ENCODE measurements around the gene CARMIL1. TPM values are rescaled to one million over a fixed set of nuclear protein-coding genes. Genes with fewer than 3 reads are reported as not detected.

The CARMIL1 gene
- total and polyA plus RNA-seq, 2 of the 8 experiments (the other 6 are each of a cell fraction or from before 2014, with no cell fraction given): 20.3 to 40.4 TPM

GRCh38 chr6:25275436-25275835, 3.7 kb upstream of the CARMIL1 start:
- H4K8ac ChIP-seq (ENCODE audit: extremely low read depth, insufficient read depth, low read length): no peak overlapping the region
- peaks cover 9% of the 10 kb centered on the region; the same call in 1 of the 2 replicates for H3K23me2 ChIP-seq (ENCODE audit: low read depth, low read length)
- POLR2A ChIA-PET (ENCODE audit: partially characterized antibody): interaction anchor here (1.0 kb wide), 1 partner anchor 239 kb away, joined by 3 read pairs; no protein-coding TSS in a partner anchor
- CTCF ChIA-PET (ENCODE audit: partially characterized antibody): interaction anchor here (0.9 to 2.2 kb wide), 4 partner anchors 10 to 316 kb away, joined by 3 to 9 read pairs (median 6); no protein-coding TSS in a partner anchor
- H4K91ac ChIP-seq (replicated peaks; ENCODE audit: insufficient read length, low read length): no peak overlapping the region
- DNase-seq (ENCODE audit: low read depth in 1 of 2, low spot score in 2 of 2): no peak
- no peaks in the 10 kb centered on the region for H4K20me1 ChIP-seq (replicated peaks in 1 of 2; ENCODE audit: control insufficient read depth in 1 of 2, insufficient read depth in 2 of 2, low read length in 2 of 2)
- no peak overlapping the region for H2AK5ac ChIP-seq (ENCODE audit: low read depth, low read length)
- H3K23ac ChIP-seq (ENCODE audit: insufficient read length): no peak overlapping the region
- H2BK20ac ChIP-seq (ENCODE audit: low read length): no peak overlapping the region
- H4K5ac ChIP-seq (ENCODE audit: insufficient read length, low read depth, low read length): no peak overlapping the region
- peaks cover 0 to 4% of the 10 kb centered on the region in 2 experiments; a peak in 2 of 4 replicates for H3K79me2 ChIP-seq (ENCODE audit: control insufficient read depth in 1 of 2, insufficient read depth in 2 of 2, low read length in 2 of 2)
- no peak overlapping the region for H3K4me2 ChIP-seq (ENCODE audit: insufficient read depth in 1 of 2, low read depth in 2 of 2, low read length in 2 of 2)
- no peaks in the 10 kb centered on the region for H3K27me3 ChIP-seq (replicated peaks in 1 of 4; ENCODE audit: control insufficient read depth in 3 of 4, extremely low read depth in 1 of 4, insufficient read depth in 3 of 4, low read length in 3 of 4)
- no peaks in the 10 kb centered on the region for H3K9me3 ChIP-seq (ENCODE audit: insufficient read depth in 2 of 2, low read depth in 1 of 2, low read length in 1 of 2)
- no peak overlapping the region for H2BK5ac ChIP-seq (ENCODE audit: low read depth, low read length)
- H3K56ac ChIP-seq (replicated peaks; ENCODE audit: insufficient read length, low read depth, low read length): no peak overlapping the region
- H3K27ac ChIP-seq (ENCODE audit: low read depth, low read length): no peak overlapping the region
- no peaks in the 10 kb centered on the region for H3K79me1 ChIP-seq (ENCODE audit: low read depth, low read length)
- 79% methylated on average over 1 of the region's 1 CpG; no CpG with 5 or more reads in 1 of the 2 experiments for whole genome bisulfite sequencing, 2 experiments (ENCODE audit: extremely low coverage in 1 of 2, insufficient coverage in 1 of 2, insufficient read length in 1 of 2, insufficient replicate concordance in 2 of 2, low coverage in 1 of 2, low lambda C conversion rate in 2 of 2, missing lambda C conversion rate in 1 of 2)
- no peak overlapping the region for H3K18ac ChIP-seq (ENCODE audit: extremely low read depth, low read length)
- no peak overlapping the region for H3K4ac ChIP-seq (replicated peaks; ENCODE audit: insufficient read length, low read depth, low read length)
- H2BK120ac ChIP-seq (replicated peaks; ENCODE audit: low read depth, low read length): no peak overlapping the region
- H2BK12ac ChIP-seq (ENCODE audit: low read depth, low read length): no peak overlapping the region
- no peak overlapping the region for H3K9ac ChIP-seq (replicated peaks in 1 of 4; ENCODE audit: extremely low read depth in 1 of 4, low read depth in 3 of 4, low read length in 3 of 4)
- H2AFZ ChIP-seq (ENCODE audit: low read length): no peak overlapping the region
- H2BK15ac ChIP-seq (ENCODE audit: low read length): no peak overlapping the region
- H3K4me3 ChIP-seq (ENCODE audit: extremely low read depth in 1 of 4, insufficient read depth in 2 of 4, low read depth in 3 of 4, low read length in 4 of 4): no peak overlapping the region
- H3K14ac ChIP-seq (ENCODE audit: insufficient read length): no peak overlapping the region
- no peak for FAIRE-seq
- peaks cover 2 to 6% (median 4%) of the 10 kb centered on the region in 4 experiments; a peak in 4 of 7 replicates for H3K4me1 ChIP-seq (replicated peaks in 1 of 4; ENCODE audit: control insufficient read depth in 3 of 4, insufficient read depth in 4 of 4, low read length in 3 of 4)
- H3K36me3 ChIP-seq (ENCODE audit: control insufficient read depth in 2 of 4, insufficient read depth in 4 of 4, low read length in 3 of 4): no peaks in the 10 kb centered on the region
- TF ChIP-seq KDM1A (IDR thresholded peaks at IDR 0.05; ENCODE audit: borderline replicate concordance, low read length) (no peak), CBX5 (IDR thresholded peaks at IDR 0.05; ENCODE audit: low read depth, low read length) (no peak), CTBP2 (IDR thresholded peaks at IDR 0.05; ENCODE audit: borderline replicate concordance, insufficient read depth, insufficient read length, low read length) (no peak), POLR2AphosphoS5 (IDR thresholded peaks at IDR 0.05; ENCODE audit: low read depth, low read length) (no peak), TAF7 (optimal IDR thresholded peaks at IDR 0.05; ENCODE audit: borderline replicate concordance, low read depth, low read length) (no peak), NRF1 (IDR thresholded peaks at IDR 0.05; ENCODE audit: low read depth, low read length) (no peak), EP300 (IDR thresholded peaks at IDR 0.05; ENCODE audit: borderline replicate concordance in 1 of 2, low read depth in 2 of 2, low read length in 2 of 2) (no peak), PHF8 (conservative IDR thresholded peaks at IDR 0.05; ENCODE audit: low read depth, low read length) (no peak), RFX5 (IDR thresholded peaks at IDR 0.05; ENCODE audit: borderline replicate concordance, low read depth, low read length) (no peak), CEBPB (IDR thresholded peaks at IDR 0.05; ENCODE audit: low read depth, low read length) (no peak), SIN3A (conservative IDR thresholded peaks at IDR 0.05 in 1 of 2, IDR thresholded peaks at IDR 0.05 in 1 of 2; ENCODE audit: low read depth in 1 of 2, low read length in 2 of 2) (no peak), SUZ12 (IDR thresholded peaks at IDR 0.05; ENCODE audit: low read length) (no peak), TAF1 (IDR thresholded peaks at IDR 0.05; ENCODE audit: low read depth, low read length) (no peak), GTF2F1 (IDR thresholded peaks at IDR 0.05; ENCODE audit: borderline replicate concordance, low read depth, low read length) (no peak)

Data from H1 (cell line).